GM21381 (cell line): ENCODE data around the gene TCHP.
"Not testable (repeated sequence)": the region's sequence is repeated elsewhere in the genome, so short reads cannot be mapped to it uniquely, and the experiment has no call there.

Experiments
- ATAC-seq: cut with Tn5 transposase; IDR thresholded peaks from one replicate; pipeline ENCODE4 v1.9.1; 2021; ENCODE audit warnings: mild to moderate bottlenecking, moderate library complexity; ENCODE audit not compliant: unreplicated experiment

The TCHP gene

DNA sequence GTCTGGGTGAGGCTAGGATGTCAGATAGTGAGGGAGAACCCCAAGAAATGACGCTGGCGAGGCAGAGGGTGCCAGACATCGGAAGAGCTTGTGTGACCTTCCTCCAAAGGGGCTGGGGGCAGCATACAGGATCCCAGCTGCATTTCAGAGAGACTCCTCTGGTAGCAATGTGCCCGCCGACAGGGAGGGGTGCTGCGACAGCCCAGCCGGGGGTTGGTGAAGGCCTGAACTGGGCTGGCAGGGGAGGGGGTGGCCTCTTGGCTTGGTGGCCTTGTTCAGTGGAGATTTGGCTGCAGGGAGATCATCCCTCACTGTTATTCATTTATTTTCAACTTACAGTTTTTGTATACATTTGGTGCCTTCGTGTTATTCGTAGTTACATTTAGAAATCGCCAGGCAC lies 5.2 kb downstream of the TCHP start:
- ATAC-seq = no peak

DNA sequence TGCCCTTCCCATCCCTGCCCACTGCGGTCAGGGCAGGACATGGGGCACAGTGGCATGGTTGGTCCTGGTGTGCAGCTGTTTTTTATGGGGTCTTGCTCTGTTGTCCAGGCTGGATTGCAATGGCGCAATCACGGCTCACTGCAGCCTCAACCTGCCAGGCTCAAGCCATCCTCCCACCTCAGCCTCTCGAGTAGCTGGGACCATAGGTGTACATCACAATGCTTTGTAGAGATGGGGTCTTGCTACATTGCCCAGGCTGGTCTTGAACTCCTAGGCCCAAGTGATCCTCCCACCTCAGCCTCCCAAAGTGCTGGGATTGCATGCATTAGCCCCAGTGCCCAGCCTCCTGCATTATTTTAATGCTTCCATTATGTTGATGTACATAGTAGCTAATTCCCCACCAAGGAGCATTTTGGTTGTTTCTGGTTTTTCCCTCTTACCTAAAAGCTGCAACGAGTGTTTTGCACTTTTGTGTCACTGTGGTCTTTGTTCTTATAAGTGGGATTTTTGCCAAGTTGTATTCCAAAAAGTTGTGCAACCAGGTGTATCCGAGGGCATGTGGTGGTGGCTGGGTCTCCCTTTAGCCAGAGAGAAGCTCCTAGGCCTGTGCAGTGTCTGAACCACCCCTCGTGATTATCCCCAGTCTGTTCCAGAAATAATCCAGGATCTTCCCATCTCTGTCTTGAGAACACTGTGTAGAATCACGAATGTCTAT lies 10.3 kb downstream of the TCHP start:
- ATAC-seq = no peak

DNA sequence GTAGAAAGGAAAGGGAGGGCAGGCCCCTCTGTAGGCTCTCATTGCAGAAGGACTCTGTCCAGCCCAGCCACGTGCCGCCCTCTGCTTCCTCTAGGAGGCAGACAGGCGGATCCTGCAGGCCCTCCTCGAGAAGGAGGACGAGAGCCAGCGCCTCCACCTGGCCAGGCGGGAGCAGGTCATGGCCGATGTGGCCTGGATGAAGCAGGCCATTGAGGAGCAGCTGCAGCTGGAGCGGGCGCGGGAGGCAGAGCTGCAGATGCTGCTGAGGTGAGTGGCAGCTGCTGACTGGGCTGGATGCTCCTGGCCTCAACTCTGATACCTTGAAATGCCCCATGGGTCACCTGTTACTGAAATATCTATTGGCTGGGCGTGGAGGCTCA lies 10.9 kb downstream of the TCHP start:
- ATAC-seq = no peak

DNA sequence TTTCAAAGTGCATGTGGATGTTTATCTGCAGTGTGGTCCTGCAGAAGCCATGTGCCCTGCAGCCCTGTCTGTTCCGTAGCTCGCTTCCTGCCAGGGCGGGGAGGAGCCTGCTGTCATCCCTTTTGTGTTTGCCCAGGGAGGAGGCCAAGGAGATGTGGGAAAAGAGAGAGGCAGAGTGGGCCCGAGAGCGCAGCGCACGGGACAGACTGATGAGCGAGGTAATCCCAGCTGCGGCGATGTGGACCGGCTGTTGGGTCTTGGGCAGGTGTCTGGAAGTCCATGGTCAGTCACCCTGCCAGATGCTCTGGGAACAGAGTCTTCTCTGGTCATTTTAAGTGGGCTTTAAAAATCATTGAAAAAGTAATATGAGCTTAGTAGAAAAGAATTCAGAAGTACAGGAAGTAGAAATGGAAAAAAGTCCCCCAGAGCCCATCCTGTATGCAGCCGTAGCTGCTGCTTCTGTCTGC lies 12.8 kb downstream of the TCHP start:
- no peak for ATAC-seq

DNA sequence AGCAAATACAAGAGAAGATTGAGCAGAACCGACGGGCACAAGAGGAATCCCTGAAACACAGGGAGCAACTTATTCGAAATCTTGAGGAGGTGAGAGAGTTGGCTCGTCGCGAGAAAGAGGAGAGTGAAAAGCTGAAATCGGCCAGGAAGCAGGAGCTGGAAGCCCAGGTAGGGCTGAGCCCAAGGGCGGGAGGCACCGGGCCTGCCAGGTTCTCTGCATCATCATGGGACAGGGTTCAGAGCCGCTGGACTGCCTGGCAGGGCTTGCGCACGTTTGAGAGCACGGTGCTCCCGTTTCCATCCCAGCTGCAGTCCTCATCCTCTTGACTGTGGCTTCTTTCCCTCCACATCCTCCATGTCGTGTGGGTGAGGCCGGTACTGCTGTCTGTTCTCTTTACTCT lies 14.4 kb downstream of the TCHP start:
- ATAC-seq = no peak

DNA sequence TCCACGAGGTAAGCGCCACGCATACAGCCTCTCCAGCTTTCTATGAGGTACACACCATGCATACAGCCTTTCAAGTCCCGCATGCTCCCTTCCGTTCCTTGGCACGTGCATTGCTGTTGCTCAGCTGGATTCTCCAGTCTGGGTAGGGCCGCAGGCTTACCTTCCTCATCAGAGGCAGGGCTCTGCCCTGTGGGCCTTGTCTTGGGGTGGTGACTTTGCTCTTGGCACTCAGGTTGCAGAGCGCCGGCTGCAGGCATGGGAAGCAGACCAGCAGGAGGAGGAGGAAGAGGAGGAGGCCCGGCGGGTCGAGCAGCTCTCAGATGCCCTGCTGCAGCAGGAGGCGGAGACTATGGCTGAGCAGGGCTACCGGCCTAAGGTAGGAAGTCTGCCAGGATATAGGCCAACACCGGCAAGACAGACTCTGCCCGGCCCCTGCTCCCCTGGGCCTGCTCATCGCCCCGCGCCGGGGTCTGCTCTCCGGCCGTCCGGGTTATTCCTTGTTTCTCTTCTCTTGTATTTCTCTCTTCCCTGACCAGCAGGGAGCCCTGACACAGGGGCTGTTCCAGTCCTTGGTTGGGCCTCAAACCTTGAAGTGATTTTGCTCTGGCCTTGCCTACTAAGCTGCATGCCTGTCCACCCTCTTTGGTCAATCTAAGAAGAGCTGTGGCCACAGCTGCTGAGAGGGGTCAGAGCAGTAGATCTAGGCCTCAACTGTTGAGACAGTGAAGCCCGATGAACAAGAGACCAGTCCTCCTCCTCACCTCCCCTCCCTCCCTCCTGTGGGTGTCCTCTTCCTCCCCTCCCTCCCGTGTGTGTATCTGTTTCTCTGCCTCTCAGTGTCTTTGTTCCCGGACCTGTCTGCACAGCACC lies 15.3 kb downstream of the TCHP start:
- no peak for ATAC-seq

DNA sequence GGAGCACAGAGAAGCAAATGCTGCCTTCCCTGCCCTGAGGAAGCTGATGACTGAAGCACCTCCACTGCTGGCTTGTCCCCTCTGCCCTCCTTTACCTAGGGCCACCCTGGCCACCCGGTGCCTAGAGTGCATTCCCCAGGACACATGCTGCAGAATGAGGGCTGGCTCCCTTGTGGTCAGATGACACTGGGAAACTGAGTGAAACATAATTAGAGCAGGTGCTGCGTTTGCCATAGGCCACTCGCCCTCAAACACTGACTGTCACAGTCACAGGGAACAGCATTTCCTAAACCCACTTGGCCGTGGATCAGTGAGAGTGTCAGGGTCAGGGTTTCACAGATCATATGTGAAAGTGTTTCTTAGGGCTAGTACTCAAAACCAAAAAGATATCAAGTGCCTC lies 16.0 kb downstream of the TCHP start:
- no peak for ATAC-seq

DNA sequence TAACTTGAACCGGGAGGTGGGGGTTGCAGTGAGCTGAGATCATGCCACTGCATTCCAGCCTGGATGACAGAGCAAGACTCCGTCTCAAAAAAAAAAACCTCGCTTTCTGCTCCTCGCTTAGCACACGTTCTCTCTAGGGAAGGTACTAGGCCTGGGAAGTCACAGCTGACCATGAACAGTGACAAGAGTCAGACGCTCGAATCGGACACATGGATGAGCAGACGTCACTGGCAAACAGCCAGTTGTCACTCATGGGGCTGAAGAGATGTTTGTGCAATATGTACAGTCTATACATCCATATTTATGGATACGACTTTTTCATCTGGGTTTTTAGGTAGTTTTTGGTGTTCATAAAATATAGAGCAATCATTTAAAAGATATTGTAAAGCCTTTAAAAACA lies 19.4 kb downstream of the TCHP start:
- no peak for ATAC-seq

DNA sequence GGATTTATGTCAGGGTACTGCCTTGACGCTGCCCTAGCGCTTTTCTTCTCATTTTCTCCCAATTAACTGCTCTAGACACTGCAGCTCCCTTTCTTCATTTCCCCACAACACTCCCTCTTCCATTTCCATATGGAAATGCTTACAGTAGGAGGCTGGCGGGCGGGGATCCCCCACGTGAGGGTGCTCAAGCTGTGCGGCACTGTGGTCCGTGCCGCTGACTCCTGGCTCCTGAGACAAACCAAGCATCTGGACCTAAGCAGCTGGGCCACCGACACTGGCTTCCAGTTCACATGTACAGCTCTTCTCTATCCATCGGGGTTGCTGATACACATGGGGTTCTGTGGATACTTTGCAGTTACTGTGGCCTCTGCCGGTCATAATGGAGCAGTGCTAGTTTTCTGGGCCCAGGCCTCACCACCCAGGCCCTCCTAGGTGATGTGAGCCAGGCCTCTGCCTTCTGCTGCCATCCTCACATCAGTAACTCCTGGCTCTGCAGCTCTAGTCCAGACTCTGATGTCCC lies 20.2 kb downstream of the TCHP start:
- ATAC-seq = no peak

DNA sequence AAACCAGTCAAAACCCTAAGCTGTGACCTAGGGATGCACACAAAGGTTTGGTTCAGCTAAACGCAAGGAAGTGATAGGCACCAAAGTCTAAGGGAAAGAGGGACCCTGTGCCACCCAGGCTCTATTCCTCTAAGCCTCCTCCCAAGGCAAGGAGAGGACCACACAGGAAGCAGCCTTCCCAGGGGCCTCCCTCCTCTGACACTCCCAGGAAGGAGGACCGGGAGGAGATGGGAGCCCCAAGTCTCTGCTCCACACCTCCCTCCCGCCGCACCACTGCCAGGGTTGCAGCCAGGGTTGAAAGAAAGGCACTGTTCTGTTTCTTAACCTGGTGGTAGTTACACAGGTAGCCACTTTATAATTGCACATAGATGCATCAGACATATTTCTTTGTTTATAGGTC lies 21.9 kb downstream of the TCHP start:
- ATAC-seq = no peak

DNA sequence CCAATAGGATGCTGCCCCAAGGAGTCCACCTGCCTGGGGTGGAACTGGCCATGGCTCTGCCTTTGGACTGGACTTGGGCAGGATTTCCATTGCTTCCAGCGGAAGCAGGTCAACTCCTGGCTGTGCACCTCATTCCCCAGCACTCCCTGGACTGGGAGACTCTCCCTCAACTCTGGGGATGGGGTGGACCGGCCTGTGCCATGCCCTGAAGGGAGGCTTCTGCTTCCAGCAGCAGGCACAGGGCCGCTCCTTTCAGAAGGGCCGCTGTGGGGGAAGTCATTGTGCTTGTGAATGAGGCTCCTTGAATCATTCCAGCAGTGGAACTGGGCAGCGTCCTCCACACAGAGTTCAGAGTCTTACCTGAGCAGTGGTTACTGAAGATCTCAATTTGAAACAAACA lies 23.0 kb downstream of the TCHP start:
- ATAC-seq = no peak

DNA sequence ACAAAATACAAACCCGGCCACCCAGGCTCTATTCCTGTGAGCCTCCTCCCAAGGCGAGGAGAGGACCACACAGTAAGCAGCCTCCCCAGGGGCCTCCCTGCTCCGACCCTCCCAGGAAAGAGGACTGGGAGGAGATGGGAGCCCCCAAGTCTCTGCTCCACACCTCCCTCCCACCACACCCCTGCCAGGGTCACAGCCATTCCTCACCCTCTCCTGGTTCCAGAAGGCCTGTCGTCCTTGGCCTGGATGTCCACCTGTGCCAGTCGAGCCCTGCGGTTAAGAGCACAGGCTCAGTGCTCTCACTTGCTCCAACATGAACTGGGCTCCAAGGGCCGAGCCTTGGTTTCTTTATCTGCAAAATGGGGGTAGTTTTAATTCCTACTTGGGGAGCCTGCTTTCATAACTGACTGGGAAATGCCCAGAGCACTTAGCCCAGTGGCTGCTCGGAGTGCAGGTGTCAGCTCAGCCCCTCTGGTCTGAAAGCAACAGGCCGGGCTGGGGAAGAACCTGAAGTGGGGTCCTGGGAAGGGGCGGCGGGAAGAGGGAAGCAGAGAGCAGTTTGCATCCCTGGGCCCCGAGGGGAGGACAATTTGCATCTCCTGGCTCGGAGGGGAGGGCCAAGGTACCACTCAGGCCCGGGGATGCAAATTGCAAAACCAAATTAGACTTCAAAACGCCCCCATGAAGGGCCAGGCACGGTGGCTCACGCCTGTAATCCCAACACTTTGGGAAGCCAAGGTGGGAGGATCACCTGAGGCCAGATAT lies 23.6 kb downstream of the TCHP start:
- no peak for ATAC-seq

DNA sequence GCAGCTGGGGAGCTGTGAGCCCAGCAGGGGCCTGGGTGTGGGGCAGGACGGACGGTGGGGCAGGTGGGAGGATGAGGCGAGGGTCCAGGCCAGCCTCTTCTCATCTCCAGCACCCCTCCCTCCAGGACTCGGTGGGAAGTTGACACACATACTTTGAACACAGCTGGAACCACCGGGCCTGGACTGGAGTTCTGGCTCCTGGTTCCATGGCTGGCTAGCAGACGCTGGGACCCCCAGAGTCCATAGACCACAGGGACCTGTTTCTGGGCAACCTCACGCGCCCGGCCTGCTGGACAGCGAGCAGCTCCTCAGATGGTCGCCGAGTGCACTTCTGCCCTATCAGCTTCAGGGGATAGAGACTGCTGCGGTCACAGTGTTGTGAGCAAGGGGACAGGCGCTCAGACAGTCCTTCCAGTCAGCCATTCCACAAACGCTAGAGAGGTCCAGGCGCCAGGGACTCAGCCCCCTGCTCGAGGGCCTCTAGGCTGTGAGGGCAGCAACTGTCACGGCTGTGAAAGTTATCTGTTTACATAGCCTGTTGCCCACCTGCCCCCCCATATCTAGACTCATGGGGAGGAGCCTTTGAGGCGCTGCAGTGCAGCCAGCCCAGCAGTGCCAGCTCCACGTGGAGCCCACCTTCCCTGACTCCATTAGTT lies 25.2 kb downstream of the TCHP start:
- ATAC-seq = no peak

DNA sequence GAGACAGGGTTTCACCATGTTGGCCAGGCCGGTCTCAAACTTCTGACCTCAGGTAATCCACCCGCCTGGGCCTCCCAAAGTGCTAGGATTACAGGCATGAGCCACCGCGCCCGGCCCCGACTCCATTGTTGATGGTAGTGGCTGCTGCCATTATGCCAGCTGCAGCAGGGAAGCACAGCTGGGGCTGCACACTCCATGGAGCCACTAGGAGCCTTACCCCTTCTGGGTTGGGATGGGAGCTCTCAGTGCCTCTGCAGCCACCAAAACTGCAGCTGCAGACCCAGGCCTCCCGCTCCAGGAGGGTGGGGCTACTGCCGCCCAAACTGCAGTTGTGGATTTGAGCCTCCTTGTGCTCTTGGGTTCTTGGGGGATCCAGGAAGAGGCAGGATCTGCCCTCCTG lies 25.9 kb downstream of the TCHP start:
- no peak for ATAC-seq

DNA sequence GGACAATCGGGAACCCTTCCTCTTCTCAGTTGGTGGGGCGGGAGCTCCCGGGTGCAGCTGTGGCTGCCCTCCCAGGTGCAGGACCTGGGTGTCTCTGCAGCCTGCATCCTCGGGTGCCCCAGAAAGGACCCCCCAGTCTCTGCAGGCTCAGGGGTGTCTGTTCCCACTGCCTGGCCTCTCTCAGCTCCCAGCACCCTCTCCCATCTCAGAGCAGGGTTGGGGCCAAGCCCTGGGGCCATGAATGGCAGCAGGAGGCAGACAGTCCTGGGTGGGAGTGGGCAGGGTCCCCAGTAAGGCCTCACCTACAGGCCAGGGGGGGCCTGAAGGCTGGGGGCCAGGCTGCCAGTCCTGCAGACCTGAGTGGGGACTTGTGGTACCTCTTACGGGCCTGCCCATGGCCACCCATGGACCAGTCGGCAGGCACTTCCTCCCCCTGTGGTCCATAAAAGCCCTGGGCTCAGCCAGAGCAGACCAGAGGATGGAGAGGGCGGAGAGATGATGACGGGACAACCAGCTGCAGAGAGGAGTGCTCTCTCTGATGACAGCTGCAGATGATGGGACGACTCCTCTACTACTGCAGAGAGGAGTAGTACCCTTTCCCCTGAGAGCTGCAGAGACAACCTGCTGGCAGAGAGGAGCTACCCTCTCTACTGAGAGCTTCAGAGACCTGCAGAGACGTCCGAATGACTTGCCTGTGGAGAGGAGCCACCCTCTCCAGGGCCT lies 26.6 kb downstream of the TCHP start:
- ATAC-seq = no peak

DNA sequence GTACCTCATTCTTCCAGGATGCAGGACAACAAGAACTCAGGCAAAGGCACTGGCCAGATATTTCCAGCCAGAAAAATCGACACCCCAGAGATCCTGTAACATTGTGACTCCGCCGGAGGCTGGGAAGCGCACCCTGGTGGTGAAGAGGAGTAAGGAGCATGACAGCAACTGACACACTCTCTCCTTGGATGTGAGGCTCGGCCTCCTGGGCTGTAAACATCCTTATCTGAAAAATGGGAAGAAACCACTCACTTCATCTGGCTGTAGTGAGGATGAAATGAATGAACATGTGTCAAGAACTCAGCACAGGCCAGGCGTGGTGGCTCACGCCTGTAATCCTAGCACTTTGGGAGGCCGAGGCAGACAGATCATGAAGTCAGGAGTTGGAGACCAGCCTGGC lies 27.5 kb downstream of the TCHP start:
- no peak for ATAC-seq

DNA sequence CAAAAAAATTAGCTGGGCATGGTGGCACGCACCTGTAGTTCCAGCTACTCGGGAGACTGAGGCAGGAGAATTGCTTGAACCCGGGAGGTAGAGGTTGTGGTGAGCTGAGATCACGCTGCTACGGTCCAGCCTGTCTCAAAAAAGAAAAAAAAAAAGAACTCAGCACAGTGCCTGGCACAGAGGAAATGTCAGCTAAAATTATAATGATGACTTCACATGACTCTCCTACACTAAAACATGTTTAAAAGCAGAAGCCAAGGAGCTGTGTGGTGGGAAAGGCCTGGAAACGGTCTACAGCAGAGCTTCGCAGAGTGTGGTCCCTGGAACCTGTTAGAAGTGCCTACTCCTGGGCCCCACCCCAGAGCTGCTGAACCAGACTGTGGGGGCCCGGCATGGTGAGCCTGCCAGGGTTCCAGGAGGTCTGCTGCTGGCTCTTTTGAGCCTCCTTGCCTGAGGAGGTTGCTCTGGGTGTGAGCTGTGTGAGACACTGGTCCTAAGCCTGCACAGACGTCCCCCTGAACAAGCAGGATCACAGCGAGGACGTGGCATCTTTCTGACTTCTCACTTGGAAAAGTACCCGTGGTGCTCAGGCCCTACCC lies 28.1 kb downstream of the TCHP start:
- no peak for ATAC-seq

DNA sequence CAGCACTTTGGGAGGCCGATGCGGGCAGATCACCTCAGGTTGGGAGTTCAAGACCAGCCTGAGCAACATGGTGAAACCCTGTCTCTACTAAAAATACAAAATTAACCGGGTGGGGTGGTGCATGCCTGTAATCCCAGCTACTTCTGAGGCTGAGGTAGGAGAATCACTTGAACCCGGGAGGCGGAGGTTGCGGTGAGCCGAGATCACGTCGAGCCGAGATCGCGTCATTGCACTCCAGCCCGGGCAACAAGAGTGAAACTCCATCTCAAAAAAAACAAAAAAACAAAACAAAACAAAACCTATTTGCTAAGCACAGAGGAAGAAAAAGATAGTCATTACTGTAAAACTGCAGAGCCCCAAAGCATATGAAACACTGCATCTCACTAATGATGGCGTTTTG lies 29.3 kb downstream of the TCHP start:
- not testable (repeated sequence) for ATAC-seq

DNA sequence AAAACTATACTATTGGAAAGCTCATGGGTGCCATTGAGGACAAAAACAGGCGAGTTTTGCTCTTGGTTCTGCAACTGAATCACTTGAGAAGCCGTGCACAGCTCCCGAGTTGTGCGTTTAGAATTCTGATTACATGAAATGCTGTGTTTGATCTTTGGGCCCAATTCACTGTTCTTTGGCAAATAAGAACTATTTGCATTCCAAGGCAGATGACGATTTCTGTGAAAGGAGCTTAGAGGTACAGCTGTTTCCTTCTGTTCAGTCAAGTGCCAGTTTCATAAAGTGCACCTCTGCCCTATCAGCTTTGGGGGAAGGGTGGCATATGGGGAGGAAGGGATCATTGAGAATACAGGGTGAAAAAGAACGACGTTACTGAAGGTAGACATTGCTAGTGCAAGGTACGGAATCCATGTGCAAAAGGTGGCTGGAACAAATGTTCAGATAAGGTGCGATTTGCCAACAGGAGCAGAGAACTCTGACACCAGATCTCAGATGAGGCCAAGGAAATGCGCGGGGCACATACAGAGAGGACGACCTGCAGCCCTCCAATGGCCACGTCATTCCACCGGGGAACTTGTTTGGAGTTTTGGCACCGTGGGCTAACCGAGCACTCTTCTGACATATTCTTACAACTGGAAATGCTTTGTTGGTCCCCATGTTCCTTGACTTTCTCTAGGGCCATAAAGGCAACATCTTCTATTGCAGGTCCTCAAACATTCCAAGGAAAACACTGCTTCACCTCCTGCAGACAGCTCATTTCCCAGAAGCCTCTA lies 30.1 kb downstream of the TCHP start:
- ATAC-seq = no peak
